Mucosa of rectum (tissue), 2 donors: Measurements from ENCODE around the gene CLEC4M.
"Not testable (repeated sequence)": the region's sequence is repeated elsewhere in the genome, so short reads cannot be mapped to it uniquely, and the experiment has no call there.

Source experiments
- H3K27ac ChIP-seq, 2 donors: one replicate each; pipeline ENCODE4 v1.7.0; 2013; ENCODE audit warnings: inconsistent platforms in 2 of 2, low read depth in 2 of 2, low read length in 2 of 2
- H3K27me3 ChIP-seq, 2 donors: one replicate each; pipeline ENCODE4 v1.7.0; 2013; ENCODE audit warnings: low read length in 2 of 2; ENCODE audit not compliant: control insufficient read depth in 2 of 2, insufficient read depth in 2 of 2
- H3K36me3 ChIP-seq, 2 donors: one replicate each; pipeline ENCODE4 v1.7.0; 2013; ENCODE audit warnings: low read length in 2 of 2; ENCODE audit not compliant: control insufficient read depth in 2 of 2, insufficient read depth in 2 of 2
- H3K4me1 ChIP-seq, 2 donors: one replicate each; pipeline ENCODE4 v1.7.0; 2013; ENCODE audit warnings: low read length in 2 of 2, mild to moderate bottlenecking in 1 of 2; ENCODE audit not compliant: control insufficient read depth in 2 of 2, insufficient read depth in 2 of 2
- H3K4me3 ChIP-seq, 2 donors: one replicate each; pipeline ENCODE4 v1.7.0; 2013; ENCODE audit warnings: low read length in 2 of 2
- H3K9ac ChIP-seq, 2 donors: one replicate each; pipeline ENCODE4 v1.7.0; 2013; ENCODE audit warnings: low read length in 2 of 2, low read depth in 1 of 2, mild to moderate bottlenecking in 1 of 2
- H3K9me3 ChIP-seq, 2 donors: one replicate each; pipeline ENCODE4 v1.7.0; 2013; ENCODE audit warnings: low read length in 2 of 2; ENCODE audit not compliant: control insufficient read depth in 2 of 2
- donor health status: healthy.
- donor health status: Normal muscosa, but diverticular disease.

Gene CLEC4M

GRCh38 chr19:7799640-7800355 lies 36.8 kb downstream of the CLEC4M start:
- H3K4me1 ChIP-seq, result peaks cover 0 to 3% of the 10 kb centered on the region in 2 donors
- H3K27ac ChIP-seq, result no peak overlapping the region
- no peaks in the 10 kb centered on the region for H3K36me3 ChIP-seq
- peaks cover 2 to 3% of the 10 kb centered on the region in 2 donors for H3K27me3 ChIP-seq
- H3K9me3 ChIP-seq, result peaks cover 2 to 5% of the 10 kb centered on the region in 2 donors
- peak overlapping the region in 1 of 2 donors; percentile 2 for H3K9ac ChIP-seq
- H3K4me3 ChIP-seq, result peak overlapping the region in 1 of 2 donors; percentile 48

DNA sequence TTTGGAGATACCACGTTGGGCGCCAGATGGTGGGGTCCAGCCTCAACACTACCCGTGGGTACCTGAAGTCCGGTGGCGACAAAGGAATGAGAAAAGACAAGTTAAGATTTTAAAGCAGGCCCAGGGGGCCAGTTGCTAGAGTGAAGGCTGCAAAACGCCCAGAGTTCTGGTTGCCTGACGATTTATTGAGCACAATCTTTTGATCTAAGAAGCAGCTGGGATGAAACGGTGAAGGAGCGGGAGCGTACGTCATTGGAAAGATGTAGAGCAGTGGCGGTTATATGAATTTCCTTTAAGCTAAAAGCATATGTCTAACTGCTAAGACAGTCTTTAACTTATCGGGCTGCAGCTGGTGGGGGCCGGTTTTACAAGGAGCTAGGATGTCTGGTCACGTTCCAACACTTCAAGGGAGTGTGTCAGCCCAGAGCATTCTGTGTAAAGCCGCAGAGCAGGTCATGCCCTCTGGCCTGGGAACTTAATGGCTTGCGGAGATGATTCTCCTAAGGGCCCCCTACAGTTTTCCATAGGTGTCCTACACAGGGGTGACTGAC lies 38.1 kb downstream of the CLEC4M start:
- Histone ChIP-seq H3K4me1 (peaks cover 2 to 3% of the 10 kb centered on the region in 2 donors), H3K9me3 (peaks cover 2 to 5% of the 10 kb centered on the region in 2 donors), H3K9ac (no peak overlapping the region), H3K27me3 (peaks cover 2 to 3% of the 10 kb centered on the region in 2 donors), H3K27ac (no peak overlapping the region), H3K36me3 (no peaks in the 10 kb centered on the region), H3K4me3 (no peak overlapping the region)

DNA sequence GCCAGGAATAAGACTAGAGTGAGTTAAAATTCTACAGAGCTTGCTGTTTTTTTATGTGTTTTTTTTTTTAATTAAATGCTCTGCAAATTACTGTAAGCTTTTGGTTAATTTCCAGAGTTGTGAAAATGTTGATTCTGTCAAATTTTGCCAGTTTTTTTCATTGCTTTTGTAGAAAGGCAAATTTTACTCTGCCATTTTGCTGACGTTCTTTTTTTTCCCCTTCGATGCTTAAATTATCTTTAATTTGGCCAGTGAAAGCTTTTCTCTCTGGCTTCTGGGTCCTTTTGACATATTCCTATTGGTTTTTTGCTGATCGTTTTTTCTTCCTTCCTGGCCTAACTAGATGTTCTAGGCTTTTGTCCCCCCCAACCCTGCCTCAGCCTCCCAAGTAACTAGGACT lies 43.2 kb downstream of the CLEC4M start:
- Histone ChIP-seq H3K27ac (no peak overlapping the region), H3K9me3 (peaks cover 0 to under 1% of the 10 kb centered on the region in 2 donors), H3K4me1 (peaks cover 2% of the 10 kb centered on the region in 2 donors), H3K9ac (no peak overlapping the region), H3K27me3 (no peaks in the 10 kb centered on the region), H3K36me3 (no peaks in the 10 kb centered on the region), H3K4me3 (no peak overlapping the region)

- H3K36me3 ChIP-seq, result no peaks in the 10 kb centered on the region
- H3K9ac ChIP-seq, result no peak overlapping the region
- no peak overlapping the region for H3K27ac ChIP-seq
- H3K4me1 ChIP-seq, result peaks cover 2% of the 10 kb centered on the region in 2 donors
- H3K4me3 ChIP-seq, result no peak overlapping the region
- H3K27me3 ChIP-seq, result no peaks in the 10 kb centered on the region
- H3K9me3 ChIP-seq, result peaks cover 3% of the 10 kb centered on the region in 2 donors
Observed at GRCh38 chr19:7806876-7807275, 43.8 kb downstream of the CLEC4M start.

DNA sequence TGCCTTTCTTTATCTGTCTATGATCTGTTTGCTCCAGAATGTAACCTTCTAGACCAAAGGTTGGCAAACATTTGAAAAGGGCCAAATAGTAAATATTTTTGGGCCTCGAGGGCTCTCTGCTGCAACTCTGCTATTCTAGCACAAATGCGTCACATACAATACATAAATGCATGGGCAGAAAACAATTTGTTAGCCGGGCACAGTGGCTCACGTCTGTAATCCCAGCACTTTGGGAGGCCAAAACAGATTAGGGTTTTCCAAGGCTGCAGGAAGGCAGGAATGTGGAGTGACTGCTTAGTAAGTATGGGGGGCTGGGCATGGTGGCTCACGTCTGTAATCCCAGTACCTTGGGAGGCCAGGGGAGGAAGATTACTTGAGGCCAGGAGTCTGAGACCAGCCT lies 45.1 kb downstream of the CLEC4M start:
- no peak overlapping the region for H3K9ac ChIP-seq
- H3K36me3 ChIP-seq, result no peaks in the 10 kb centered on the region
- H3K4me1 ChIP-seq, result peaks cover 2% of the 10 kb centered on the region in 2 donors
- no peaks in the 10 kb centered on the region for H3K27me3 ChIP-seq
- H3K27ac ChIP-seq, result no peak overlapping the region
- no peak overlapping the region for H3K4me3 ChIP-seq
- H3K9me3 ChIP-seq, result peaks cover 3 to 5% of the 10 kb centered on the region in 2 donors

GRCh38 chr19:7811989-7812388 lies 48.9 kb downstream of the CLEC4M start:
- Histone ChIP-seq H3K4me1 (peaks cover 0 to 2% of the 10 kb centered on the region in 2 donors), H3K27ac (no peak overlapping the region), H3K36me3 (no peaks in the 10 kb centered on the region), H3K9ac (no peak overlapping the region), H3K4me3 (no peak overlapping the region), H3K27me3 (no peaks in the 10 kb centered on the region), H3K9me3 (peaks cover 3 to 5% of the 10 kb centered on the region in 2 donors)

DNA sequence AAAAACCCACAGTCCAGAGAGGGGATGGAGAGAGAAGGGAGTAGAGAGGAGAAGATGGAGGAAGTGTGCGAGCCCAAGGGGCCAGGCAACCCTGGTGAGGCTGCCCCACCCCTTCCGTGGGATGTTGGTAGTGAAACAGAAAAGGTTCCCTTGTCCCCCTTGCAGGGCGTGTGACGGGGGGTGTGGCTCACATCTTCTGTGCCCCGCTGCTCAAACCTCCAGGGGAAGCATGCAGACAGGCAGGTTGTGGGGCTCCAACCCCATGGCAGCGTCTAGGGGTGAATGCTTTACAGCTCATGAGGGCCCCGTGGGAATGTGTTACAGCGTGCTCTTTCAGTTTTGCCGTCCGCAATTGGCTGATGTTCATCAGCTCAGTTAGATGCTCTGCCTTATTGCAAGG lies 52.3 kb downstream of the CLEC4M start:
- H3K4me1 ChIP-seq, result no peaks in the 10 kb centered on the region
- H3K9me3 ChIP-seq, result peaks cover 5 to 6% of the 10 kb centered on the region in 2 donors
- no peaks in the 10 kb centered on the region for H3K36me3 ChIP-seq
- H3K4me3 ChIP-seq, result no peak overlapping the region
- peaks cover 0 to 3% of the 10 kb centered on the region in 2 donors for H3K27me3 ChIP-seq
- H3K9ac ChIP-seq, result no peak overlapping the region
- H3K27ac ChIP-seq, result no peak overlapping the region

- not testable (repeated sequence) for H3K36me3 ChIP-seq, H3K27ac ChIP-seq, H3K4me3 ChIP-seq, H3K9me3 ChIP-seq, H3K27me3 ChIP-seq, H3K4me1 ChIP-seq, H3K9ac ChIP-seq
Observed at GRCh38 chr19:7816040-7816439, 53.0 kb downstream of the CLEC4M start.

GRCh38 chr19:7817801-7818200 lies 54.8 kb downstream of the CLEC4M start:
- no peaks in the 10 kb centered on the region for H3K36me3 ChIP-seq
- H3K27me3 ChIP-seq, result peaks cover 0 to 4% of the 10 kb centered on the region in 2 donors
- peaks cover 0 to 3% of the 10 kb centered on the region in 2 donors for H3K9me3 ChIP-seq
- no peaks in the 10 kb centered on the region for H3K4me1 ChIP-seq
- no peak overlapping the region for H3K27ac ChIP-seq
- no peak overlapping the region for H3K9ac ChIP-seq
- H3K4me3 ChIP-seq, result no peak overlapping the region

GRCh38 chr19:7818806-7819205 lies 55.8 kb downstream of the CLEC4M start:
- Histone ChIP-seq H3K27me3 (peaks cover 0 to 4% of the 10 kb centered on the region in 2 donors), H3K9me3 (peaks cover 0 to 3% of the 10 kb centered on the region in 2 donors), H3K9ac (no peak overlapping the region), H3K4me1 (no peaks in the 10 kb centered on the region), H3K27ac (no peak overlapping the region), H3K36me3 (no peaks in the 10 kb centered on the region), H3K4me3 (no peak overlapping the region)
